SKM-1 treated with dmso at 0.1 percent for 144 hours (cell line): ENCODE measurements around the gene SPIRE1.

Experiments used
- DNase-seq: peaks from one replicate; lab custom pipeline; 2025; ENCODE audit not compliant: unreplicated experiment; lab: John Stamatoyannopoulos, UW

Gene SPIRE1

GRCh38 chr18:12455496-12455895 lies 202.4 kb downstream of the SPIRE1 start:
- DNase-seq, result no peak

DNA sequence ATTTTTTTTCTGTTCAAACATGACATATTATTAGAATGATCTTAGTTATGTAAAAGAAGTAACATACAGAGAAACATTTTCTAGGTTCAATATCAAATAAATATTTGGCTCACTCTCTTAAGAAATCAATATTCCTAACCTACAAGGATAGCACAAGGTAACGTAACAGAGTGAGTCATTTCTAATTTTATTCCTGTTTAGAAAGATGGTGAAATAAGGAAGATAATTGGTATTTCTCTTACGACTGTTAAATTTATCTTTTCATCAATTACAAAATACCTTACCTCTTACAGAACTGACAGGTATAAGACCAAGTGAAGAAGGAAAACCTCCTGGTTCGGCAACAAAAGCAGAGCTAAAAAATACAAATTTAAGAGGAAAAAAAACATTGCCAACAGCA lies 205.1 kb downstream of the SPIRE1 start:
- DNase-seq, result no peak

DNA sequence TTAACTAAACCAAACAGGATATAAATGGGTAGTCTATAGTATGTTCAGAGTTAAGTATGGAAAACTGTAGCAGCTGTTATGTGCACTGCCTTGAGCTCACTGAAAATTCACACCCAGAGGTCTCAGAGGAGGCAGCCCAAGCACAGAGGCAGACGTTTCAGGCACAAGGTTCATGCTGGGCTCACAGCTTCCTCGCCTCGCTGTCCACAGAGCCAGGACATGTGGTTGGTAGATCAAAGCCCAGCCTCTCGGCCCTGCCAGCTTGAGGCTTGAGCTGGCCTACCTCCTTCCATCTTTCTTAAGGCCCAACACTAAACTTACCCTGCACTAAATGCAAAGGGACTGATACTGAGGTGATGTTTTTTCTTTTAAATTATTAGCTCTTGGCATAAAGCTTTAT lies 206.5 kb downstream of the SPIRE1 start:
- no peak for DNase-seq

GRCh38 chr18:12449051-12449785 lies 208.7 kb downstream of the SPIRE1 start:
- DNase-seq, result no peak

DNA sequence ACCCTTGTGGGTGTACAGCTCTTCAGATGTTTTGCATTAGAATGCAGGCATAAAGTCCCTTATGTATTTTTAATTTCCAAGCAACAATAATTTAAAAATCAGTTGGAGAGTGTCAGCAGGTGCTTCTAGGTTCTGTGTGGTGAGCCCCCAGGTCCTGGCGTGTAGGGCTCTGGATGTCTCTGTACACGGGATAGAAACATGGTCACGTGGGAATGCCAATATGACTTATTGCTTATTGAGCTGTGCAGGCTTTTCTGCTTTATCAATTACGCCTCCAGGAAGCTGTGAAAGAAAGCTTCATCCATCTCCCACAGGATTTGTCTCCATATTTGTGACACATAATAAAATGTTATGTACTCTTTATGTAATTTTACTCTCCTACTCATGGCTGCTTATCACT lies 212.4 kb downstream of the SPIRE1 start:
- DNase-seq, result no peak

- no peak for DNase-seq
Measured at GRCh38 chr18:12443551-12443950, 214.4 kb downstream of the SPIRE1 start.

GRCh38 chr18:12442946-12443345 lies 215.0 kb downstream of the SPIRE1 start:
- no peak for DNase-seq

- DNase-seq, result no peak
Measured at GRCh38 chr18:12441475-12442034, 216.4 kb downstream of the SPIRE1 start.

DNA sequence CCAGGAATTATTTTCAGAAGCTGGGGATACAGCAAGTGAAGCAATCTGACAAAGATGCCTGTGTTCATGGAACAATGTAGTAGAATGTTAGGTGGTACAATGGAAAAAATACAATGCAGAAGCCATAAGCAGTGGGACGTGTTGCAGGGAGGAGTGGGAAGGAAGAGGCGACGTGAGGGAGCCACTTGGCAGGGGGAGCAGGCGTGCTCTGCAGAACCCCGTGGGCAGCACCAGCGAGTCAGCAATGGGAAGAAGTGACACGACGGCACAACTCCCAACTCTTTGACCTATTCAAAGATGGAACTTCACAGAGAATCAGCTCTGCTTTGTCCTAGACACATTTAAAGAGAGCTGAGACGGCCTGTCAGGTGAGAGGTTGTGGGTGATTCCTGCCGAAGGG lies 219.7 kb downstream of the SPIRE1 start:
- no peak for DNase-seq

- DNase-seq, result no peak
Measured at GRCh38 chr18:12435867-12436266, 222.0 kb downstream of the SPIRE1 start.

- no peak for DNase-seq
Measured at GRCh38 chr18:12434541-12434929, 223.4 kb downstream of the SPIRE1 start.

GRCh38 chr18:12433829-12434540 lies 223.9 kb downstream of the SPIRE1 start:
- no peak for DNase-seq

DNA sequence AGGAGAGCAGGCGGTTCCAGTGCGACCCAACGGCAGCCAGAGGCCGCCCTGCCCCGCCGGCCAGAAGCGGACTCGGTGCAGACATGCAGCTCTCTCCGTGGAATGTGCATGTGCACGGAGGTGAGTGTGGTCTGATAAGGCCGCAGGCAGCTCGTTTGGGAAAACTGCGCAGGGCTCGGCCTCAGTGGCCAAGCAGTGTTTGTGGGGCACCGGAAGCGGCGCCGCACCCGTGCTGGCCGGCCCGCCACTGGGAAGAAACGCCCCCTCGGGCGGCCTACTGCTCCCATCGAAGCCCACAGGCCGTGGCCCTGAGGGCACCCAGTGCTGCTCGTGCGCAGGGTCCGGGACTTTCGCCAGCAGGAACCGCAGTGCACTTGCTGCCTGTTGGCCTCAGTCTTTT lies 225.0 kb downstream of the SPIRE1 start:
- no peak for DNase-seq

- DNase-seq, result no peak
Measured at GRCh38 chr18:12432196-12432595, 225.7 kb downstream of the SPIRE1 start.

- DNase-seq, result no peak
Measured at GRCh38 chr18:12431561-12431960, 226.3 kb downstream of the SPIRE1 start.

- no peak for DNase-seq
Measured at GRCh38 chr18:12430137-12430990, 227.5 kb downstream of the SPIRE1 start.

DNA sequence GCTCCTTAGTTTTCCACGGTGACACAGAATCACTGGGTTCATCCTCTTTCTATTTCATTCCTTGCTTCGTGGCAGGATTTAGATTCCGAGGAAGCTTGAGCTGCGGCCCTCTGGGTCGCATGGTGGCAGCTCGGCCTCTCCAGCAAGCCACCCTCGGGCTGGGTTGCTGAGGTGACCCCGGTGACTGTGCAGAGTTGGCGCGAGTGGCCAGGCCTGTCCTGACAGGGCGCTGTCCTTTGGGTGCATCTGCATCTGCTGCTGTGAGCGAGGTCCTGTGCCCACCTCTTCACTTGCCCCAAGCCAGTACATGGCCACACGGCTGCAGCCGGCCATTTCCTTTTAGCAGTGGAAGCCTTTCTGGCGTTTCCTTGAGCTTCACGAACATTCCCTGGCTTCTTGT lies 228.4 kb downstream of the SPIRE1 start:
- no peak for DNase-seq

DNA sequence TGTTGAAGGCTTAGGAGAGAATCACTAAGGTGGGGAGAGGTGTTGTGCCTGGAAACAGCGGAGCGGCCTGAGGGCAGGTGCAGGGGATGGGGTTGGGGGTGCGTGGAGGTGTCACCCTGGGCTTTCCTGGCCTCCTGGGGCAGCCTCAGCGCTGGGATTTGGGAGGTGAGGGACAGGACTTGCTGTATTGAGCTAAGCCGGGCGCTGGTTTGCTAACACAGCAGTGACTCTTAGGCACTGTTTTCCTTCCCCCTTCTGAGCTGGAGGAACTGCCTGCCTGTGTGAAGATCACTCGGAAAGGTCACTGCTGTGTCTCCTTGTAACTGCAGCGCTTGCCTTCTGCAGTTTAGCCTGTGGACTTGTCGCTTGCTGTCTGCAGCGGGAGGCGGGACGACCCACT lies 229.0 kb downstream of the SPIRE1 start:
- DNase-seq, result no peak

- DNase-seq, result no peak
Measured at GRCh38 chr18:12426924-12427323, 231.0 kb downstream of the SPIRE1 start.

DNA sequence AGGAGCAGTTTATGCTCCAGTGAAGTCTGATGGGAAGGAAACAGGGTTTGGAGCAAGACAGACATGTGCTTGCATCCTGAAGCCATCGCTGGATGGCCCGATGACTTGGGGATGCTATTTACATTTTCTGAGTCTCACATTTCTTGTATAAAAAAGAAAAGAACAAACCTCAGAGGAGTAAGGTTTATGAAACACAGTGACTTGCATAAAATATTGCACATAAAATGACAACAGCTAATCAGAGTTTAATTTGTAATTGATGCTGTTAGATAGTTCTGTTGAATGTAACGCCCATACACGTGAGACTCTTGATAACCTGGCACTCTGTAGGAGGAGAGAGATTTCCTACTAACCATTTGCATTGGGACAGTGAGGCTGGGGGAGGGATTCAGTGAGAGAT lies 233.7 kb downstream of the SPIRE1 start:
- DNase-seq, result no peak

DNA sequence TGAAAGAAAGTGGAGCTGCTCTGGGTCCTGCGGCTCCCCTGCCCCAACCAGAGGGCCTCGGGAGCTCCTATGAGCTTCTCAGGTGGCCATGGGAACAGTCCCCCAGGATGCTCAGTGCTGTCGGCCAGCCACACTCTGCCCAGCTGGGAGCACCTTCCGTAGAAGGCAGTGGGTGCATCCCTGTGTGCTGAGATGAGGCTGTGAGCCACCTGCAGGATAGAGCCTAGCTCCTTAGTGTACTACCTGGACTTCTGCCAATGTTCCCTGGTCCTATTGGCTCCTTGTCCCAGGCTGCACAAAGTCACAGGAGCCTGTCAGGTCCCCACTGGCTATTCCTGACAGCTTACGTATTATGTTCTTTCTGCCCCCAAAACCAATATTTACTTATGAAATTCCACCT lies 234.1 kb downstream of the SPIRE1 start:
- DNase-seq, result no peak

- DNase-seq, result no peak
Measured at GRCh38 chr18:12423393-12423792, 234.5 kb downstream of the SPIRE1 start.
